GM21825 (cell line): ENCODE measurements around the gene PMPCB.

ENCODE experiments used
- ATAC-seq: cut with Tn5 transposase; IDR thresholded peaks from one replicate; pipeline ENCODE4 v1.9.1; 2021; ENCODE audit warnings: mild to moderate bottlenecking, moderate library complexity; ENCODE audit not compliant: unreplicated experiment

The PMPCB gene

DNA sequence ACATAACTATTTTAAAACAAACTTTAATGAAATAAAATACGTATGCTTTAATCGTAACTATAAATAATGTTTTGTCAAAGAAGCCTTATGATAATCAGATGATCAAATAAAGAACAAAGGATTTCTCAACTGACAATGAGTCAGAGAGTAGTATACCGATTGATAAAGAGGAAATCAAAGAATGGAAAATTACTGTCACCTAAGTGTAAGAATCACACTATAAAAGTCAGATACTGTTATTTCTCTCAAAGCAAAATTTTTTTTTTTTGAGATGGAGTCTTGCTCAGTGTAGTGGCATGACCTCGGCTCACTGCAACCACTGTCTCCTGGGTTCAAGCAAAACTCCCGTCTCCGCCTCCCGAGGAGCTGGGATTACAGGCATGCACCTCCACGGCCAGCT lies 28.5 kb downstream of the PMPCB start:
- ATAC-seq = no peak

GRCh38 chr7:103336761-103337160 lies 39.5 kb downstream of the PMPCB start:
- ATAC-seq = no peak

DNA sequence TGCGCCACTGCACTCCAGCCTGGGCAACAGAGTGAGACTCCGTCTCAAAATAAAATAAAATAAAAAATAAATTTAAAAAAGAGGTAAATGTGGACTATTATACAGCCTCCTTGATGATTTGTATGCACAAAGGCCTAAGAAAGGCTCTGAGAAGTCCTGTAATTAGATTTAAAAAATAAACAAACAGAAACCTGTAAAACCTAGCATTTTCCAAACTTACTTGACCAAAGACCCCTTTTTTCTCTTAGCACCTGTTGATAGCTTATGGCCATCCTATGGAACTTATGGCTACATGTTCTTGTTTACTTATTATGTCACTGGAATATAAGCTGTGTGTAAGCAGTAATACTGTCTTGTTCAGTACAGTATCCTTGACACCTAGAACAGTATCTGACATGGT lies 41.6 kb downstream of the PMPCB start:
- ATAC-seq = no peak

- ATAC-seq = no peak
Measured at GRCh38 chr7:103341466-103341865, 44.2 kb downstream of the PMPCB start.

DNA sequence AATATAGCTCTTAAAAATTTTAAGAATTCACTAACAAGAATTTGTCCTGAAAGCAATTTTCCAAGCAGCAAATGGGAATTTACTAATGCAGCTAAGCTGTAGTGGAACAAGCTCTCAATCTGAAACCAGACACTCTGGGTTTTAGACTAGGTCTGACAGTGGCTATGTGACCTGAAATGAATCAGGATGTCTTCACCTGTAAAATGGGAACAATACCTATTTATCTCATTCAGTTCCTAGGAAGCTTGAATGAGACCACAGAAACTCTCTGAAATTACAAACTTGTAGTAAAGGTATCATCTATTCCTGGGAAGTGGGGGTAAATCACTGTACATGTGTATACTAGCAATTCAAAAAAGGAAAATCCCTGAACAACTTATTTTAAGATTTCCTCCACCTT lies 46.1 kb downstream of the PMPCB start:
- no peak for ATAC-seq

GRCh38 chr7:103343758-103344452 lies 46.7 kb downstream of the PMPCB start:
- ATAC-seq = no peak

DNA sequence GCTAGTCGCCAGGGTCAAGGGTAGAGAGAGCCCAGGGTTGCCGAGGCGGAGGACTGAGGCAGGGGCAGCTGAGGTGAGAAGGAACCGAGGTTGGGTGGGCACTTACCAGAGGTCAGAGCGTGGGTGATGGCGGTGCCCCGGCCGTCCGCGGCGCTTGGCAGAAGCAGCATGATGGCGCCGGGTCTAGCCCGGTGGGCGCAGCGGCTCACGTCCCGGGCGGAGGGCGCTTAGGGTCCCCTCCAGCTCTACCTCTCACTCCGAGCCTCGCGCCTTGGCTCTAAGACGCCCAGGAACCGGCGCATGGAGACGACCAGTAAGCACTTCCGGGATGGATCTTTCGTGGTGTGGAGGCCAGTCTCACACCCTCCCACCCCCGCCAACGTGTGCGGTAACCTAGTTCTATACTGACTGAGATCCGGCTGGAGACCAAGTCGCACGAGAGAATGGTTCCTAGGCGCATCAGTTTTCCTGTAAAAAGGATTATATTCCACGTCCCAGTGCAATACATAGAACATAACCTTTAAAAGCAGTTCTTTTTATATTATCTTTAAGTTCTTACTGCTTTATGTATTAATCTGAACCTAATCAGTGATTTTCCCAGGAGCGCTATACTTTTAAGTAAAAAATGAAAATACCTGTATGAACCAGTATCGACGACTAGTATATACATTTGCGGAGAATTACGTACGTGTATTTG lies 47.4 kb downstream of the PMPCB start, which contains the start of gene DNAJC2:
Gene DNAJC2, minus strand, starts transcription at position 315 of the 697 bp plus-strand sequence. Its CDS starts 145 bp downstream, at position 170.
- peak; percentile 78 for ATAC-seq

DNA sequence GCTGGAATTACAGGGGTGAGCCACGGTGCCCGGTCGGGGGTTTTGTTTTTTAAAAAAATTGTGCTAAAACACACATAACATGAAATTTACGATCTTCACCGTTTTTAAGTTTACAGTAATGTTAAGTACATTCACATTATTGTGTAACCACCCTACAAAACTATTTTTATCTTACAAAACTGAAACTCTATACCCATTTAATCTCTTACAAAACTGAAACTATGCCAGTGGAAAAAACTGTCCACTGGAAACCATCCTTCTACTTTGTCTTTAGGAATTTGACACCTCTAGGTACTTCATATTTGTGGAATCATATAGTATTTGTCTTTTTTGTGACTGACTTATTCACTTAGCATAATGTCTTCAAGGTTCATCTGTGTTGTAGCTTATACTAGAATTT lies 49.2 kb downstream of the PMPCB start:
- no peak for ATAC-seq

- peak; percentile 72 for ATAC-seq
Measured at GRCh38 chr7:103347507-103348267, 50.5 kb downstream of the PMPCB start, which contains the start of gene PSMC2. TSS of gene PSMC2 (plus strand) at chr7:103347643. CDS start at chr7:103347712, 69 bp downstream.

GRCh38 chr7:103348452-103348851 lies 51.2 kb downstream of the PMPCB start:
- ATAC-seq = no peak

GRCh38 chr7:103348959-103349358 lies 51.7 kb downstream of the PMPCB start:
- no peak for ATAC-seq

- no peak for ATAC-seq
Measured at GRCh38 chr7:103349805-103350204, 52.6 kb downstream of the PMPCB start.
